Superior temporal gyrus (tissue), 1 donor: ENCODE measurements around the gene RAB31.

Experiments used
- DNase-seq: peaks from one replicate; pipeline ENCODE4 v3.0.0-alpha.2; 2016; ENCODE audit errors: extremely low spot score

RAB31 gene

DNA sequence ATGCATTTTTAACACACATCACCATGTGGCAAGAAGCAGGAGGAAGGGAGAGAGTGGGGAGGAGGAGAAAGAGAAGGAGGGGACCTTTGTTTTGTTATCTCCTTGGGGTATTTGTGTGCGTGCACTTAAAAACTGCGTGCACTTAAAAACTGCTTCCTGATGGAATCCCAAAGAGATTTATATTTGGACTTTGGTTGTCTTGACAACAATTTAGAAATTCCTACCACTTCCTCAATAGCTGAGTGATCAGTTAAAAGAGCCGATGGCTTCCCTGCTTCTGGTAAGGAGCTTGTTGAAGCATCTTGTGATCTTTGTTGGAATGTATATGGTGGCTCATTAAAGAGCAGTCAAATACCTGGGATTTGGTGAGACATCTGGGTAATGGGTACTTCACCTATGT is 4.5 kb downstream of the RAB31 start:
- no peak for DNase-seq

DNA sequence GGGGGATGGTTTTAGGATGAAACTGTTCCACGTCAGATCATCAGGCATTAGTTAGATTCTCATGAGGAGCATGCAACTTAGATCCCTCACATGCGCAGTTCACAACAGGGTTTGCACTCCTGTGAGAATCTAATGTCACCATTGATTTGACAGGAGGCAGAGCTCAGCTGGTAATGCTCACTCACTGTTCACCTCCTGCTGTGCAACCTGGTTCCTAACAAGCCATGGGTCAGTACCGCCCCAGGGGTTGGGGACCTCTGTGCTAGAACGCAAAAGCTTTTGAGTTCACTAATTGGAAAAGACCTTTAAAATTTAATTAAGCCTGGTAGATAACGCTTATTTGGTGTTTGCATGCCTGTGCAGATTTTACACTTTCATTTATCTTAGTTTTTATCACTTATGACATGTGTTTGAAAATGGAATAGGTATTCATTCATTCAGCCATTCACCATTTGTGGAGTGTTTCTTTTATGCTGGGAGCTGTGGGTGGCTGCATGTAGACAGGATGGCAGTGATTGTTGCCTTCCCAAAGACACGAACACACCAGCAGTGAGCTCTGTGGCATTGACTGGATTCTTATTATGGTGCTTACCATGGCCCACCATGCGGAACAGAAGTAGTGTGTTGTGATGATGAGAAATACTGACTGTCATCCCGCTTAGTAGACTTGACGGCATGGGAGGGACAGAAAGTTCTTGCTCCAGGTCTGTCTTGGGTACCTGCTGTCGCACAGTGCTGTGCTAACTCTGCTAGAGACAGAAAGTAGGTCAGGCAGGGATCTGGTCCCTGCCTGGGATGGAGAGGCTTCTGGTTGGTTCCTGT is 6.4 kb downstream of the RAB31 start:
- DNase-seq, result no peak

DNA sequence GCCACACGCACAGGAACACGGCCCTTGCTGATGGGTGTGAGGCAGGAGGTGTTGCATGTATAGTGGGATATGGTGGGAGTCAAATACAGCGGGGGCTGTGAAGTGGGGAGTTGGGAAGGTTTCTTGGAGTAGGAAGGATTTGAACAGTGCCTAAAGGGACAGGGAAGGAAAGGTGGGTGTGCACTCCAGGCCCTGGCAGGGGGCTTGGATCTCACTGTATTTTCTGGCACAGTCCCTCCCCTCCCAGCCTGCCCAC is 6.9 kb downstream of the RAB31 start:
- DNase-seq, result no peak

DNA sequence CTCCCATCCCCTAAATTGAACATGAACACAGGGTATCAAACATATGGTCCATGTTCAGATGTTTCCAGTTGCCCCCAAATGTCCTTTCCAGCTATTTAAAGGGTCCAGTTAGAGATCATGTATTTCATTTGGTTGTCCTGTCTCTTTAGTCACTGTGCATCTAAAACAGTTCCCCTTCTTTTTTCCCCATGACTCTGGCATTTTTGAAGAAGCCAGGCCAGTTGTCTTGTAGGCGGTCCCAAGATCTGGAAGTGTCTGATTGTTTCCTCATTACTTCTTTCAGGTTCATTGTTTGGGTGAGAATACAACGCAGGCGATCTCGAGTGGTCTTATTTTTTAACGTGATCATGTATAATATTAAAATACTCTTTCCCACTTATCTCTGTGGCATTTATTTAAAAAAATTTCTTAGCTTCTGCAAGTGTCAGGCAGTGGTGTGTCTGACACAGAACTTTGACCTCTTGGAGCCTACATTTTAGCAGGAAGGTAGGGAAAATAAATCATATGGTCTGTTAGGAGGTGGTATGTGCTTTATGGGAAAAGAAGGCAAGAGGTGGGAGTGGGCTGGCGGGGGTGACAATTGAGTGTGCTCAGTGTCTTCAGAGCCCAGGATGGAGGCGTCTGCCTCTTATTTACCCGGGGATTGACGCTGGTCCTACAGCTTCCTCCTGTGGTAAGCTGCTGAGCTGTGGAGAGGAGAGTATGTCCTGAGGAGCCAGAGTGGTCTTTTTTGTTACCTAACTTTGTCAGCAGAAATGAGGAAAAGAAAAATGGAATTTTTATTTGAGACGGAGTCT is 8.1 kb downstream of the RAB31 start:
- no peak for DNase-seq

DNA sequence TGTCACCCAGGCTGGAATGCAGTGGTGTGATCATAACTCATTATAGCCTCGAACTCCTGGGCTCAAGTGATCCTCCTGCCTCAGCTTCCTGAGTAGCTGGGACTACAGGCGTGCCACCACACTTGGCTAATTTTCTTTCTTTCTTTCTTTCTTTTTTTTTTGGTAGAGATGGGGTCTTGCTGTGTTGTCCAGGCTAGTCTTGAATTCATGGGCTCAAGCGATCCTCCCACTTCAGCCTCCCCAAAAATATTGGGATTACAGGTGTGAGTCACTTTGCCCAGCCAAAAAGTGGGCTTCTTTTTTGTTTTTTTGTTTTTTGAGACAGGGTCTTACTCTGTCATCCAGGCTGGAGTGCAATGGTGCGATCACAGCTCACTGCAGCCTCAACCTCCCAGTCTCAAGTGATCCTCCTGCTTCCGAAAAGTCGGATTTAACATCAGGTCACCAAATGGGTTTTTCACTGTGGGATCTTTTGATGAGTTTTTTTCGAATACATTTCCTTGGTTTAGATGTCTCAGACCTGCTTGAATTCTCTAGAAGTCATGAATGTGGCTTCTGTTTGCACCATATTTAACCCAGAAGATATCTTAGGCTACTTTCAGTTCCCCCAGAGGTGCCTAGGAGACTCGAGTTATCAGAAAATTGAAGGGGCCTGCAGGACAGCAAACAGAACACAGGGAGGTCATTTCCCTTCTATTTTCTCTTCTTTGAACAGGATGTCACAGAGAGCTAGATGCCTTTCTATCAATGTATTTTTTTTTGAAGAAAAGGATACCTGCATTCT is 8.9 kb downstream of the RAB31 start:
- DNase-seq, result no peak

DNA sequence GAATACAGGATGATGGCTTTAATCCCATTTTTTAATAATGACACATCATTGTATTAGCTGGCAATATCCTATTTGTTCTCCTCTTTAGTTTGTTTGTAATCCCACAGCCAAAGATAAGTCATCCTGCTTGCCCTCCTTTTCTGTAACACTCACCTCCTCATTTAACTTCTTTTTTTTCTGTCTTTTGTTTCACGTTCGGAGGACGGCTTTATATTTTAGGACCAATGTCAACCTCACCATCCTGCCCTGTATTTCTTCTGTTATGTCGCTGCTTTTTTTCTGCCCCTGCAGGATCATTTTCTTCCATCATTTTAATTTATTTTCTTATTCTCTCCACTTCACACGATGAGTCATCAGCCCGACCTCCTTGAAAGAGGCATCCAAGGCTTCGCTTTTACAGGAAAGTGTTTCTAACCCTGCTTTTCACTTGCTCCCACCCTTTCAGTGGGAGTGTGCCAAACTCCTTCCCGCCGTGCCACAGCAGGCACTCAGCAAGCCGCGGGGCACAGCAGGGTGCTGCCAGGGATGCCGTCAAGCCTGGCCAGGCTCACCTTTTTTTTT is 11.4 kb downstream of the RAB31 start:
- no peak for DNase-seq

DNA sequence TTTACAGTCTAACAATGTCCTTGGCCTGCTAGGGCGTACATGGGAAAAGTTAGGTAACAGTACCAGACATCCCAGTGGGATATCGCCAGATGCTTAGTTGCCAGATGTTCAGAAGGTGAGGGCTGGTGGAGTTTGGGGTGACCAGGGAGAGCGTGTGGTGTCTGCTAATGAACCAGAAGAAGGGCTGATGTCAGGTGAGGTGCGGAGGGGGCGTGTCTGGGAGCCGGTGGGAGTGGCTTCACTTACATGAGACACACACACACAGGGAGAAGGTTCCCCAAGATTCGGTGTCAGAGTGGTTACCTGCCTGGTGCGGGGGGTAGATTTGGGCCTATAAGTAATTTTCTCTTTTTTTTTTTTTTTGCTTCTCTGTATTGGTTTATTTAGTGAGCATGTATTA is 12.2 kb downstream of the RAB31 start:
- DNase-seq, result no peak

DNA sequence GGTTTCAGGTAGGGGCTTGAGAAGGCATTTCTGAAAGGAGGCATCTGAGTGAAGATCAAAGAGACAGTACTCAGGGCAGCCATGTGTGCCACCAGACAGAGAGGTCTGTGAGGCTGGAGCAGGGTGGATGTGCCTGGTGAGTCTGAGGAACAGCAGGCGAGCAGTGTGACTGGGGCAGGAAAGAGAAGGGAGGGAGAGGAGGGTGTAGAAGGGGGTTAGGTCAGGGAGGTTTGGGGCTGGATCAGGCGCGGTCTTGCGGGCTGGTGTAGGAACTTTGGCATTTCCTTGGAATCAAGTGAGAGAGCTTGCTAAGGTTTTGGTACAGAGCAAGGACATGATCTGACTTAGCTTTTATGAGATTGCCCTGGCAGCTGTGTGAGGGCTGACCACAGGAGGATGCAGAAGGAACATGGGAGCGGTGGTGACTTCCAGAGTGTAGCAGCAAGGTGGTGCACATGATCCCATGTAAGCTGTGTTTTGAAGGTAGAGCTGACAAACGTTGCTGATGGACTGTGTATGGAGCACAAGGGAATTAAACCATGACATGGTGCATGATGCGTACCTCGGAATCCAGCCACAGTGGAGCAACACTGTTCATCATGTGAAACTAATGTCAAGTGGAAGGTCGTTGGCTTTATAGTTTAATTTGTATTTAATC is 13.9 kb downstream of the RAB31 start:
- no peak for DNase-seq

DNA sequence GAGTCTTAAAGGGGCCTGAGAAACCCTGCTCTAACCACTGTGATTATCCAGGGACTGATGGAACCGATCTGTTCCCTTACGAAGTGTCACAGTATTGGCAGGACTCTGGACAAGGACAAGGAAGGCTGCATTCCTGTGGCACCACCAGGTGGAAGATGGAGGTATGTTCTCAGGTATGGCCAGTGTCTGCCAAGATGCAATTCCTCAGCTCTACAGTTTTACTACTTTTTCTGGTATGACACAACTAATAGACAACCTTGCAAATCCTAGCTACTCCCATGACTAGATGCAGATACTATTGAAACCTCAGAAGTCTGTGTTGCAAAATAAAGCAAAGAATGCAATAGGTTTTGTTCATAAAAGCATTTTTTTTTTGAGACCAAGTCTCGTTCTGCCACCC is 14.6 kb downstream of the RAB31 start:
- no peak for DNase-seq

DNA sequence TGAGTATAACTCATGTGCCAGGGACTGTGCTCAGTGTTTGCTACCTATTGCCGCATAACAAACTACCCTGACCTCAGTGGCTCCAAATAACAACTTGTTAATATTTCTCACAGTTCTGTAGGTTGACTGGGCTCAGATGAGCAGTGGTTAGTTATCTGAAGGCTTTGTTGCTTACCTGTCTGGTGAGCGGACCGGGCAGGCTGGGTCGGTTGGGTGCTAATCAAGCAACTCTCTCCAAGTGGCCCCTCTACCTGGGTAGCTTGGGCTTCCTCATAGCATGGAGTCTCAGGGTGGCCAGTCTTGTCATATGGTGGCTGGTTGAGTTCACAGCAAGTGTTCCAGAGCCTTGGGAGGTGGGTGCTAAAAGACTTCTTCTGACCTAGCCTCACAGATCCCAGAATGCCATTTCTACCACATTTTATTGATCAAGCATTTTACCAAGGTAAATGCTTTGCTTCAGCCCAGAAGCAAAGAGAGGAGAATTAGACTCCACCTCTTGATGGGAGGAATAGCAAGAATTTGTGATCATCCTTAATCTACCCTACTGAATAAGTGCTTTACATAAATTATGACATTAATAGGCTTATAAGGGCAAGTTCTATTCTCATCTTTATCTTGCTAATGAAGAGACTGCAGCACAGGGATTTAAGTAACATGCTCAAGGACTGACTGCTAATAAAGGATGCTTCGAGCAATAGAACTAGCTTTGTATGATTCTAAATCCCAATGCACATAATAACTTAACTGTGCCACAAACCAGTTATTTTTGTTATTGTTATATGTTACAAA is 16.9 kb downstream of the RAB31 start:
- DNase-seq, result no peak

DNA sequence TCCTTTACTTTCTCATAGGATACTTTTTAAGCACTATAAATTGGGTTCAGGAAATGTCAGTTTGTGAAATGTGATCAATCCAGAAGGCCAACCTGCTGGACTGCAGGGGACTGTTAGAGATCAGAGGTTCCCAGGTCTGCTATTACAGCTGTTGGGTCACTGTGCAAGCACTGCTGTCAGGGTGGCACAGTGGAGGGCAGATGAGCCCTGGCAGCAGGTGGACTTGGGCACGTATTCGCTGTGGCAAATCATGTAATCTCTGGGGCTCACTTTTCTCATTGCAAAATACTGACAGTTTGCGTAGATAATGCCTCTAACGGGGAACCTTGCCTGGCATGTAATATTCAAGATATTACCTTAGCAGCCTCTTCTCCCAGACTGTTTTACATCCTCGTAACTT is 18.1 kb downstream of the RAB31 start:
- DNase-seq, result no peak

DNA sequence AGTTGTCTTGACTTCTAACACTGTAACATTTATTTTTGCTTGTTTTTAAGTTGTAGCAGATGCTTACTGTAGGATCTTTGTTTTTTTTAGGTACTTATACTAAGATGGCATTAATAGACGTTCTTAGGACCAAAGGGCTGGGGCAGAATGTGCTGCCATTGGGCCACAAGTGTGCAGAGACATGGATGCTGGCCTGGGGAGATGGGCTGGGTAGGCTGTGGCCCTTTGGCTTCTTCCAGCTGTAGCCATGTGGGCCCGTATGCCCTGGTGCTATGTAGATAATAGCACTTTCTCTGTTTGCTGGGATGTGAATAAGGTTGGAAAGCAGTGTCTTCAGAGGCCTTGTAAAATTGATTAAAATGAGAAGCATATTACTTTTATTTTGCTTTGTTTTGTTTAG is 18.8 kb downstream of the RAB31 start:
- DNase-seq, result no peak

DNA sequence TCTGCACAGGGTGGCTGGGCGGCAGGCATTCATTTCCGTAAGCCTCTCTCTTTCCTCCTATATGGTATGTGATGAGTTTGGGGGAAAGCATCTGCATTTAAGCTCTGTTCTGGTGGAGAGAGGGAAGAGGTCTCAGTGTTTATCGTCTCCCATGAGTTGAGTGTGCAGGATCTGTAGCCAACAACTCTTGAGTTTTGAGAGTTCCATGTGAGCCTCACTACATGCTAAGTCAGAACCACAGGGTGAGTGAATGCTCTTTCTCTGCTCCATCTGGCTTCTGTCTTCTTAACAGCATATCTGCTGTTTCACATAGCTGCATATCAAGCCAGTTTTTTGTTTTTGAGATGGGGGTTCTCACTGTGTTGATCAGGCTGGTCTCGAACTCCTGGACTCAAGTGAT is 22.7 kb downstream of the RAB31 start:
- DNase-seq, result no peak

DNA sequence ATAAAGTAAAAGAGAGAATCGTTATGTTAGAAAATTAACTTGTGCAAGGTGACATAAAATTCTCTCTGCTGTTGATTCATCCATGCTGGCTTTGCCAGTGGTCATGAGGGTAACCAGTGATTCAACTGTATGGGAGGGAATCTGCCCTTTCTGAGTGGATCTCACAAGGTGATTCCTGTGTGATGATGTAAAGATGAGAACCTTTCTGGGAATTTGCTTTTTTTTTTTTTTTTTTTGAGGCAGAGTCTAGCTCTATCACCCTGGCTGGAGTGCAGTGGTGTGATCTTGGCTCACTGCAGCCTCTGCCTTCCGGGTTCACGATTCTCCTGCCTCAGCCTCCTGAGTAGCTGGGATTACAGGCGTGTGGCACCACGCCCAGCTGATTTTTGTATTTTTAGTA is 23.3 kb downstream of the RAB31 start:
- no peak for DNase-seq

DNA sequence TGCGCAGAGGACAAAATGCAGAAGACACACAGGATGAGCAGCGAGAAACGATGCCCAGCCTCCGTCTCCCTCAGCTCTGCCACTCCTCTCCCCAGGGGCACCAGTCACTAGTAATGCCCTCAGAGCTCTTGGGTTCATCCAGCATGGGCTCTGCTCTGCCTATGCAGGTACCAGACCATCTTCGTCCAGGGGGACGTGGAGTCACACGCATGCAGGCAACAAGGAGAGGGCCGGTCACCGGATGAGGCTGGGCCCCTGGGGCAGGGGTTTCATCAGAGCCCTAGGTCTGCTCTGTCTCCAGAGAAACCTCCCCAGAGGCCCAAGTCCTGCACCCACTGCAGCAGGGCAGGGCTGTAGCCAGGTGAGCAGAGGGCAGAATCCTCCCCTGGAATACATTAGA is 23.9 kb downstream of the RAB31 start:
- DNase-seq, result no peak

DNA sequence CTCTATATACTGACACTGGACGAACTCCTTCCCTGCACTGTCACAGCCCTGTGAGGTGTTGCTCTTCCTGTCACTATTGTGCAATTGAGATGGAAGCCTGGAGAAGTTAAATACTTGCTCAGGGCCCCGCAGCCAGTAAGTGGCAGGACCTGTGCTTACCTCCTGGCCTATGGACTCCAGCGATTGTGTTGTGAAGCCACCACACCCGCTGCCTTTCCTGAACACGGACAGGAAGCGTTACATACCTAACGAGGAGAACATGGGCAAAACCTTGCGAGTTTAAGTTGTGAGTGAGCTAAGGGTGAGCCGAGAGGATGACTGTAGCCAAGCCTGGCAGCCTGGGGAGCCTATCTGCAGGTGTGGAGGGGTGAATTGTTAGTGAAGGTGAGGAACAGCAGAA is 26.1 kb downstream of the RAB31 start:
- DNase-seq, result no peak

DNA sequence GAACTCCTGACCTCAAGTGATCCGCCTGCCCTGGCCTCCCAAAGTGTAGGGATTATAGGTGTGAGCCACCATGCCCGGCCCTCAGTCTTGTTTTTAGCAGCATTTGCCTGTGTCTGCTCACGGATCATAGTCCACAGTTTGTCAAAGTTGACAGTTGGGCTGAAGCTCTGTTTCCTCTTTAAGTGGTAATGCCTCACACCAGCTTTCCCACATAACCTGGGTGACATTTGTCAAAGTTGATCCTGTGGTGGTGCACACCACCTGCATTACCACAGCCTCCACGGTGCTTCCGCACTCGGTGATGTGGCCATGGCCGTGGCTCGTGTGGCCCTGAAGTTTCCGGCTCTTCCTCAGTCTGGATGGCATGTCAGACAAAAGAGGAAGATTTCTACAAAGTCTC is 27.1 kb downstream of the RAB31 start:
- DNase-seq, result no peak

DNA sequence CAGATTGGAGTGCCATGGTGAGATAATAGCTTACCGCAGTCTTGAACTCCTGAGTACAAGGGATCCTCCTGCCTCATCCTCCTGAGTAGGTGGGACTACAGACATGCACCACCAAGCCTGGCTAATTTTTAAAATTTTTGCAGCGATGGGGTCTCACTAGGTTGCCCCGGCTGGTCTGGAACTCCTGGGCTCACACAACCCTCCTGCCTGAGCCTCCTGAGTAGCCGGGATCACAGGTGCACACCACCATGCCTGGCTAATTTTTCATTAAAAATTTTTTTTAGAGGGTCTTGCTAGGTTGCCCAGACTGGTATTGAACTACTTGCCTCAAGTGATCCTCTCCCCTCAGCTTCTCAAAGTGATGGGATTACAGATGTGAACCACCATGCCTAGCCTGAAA is 27.8 kb downstream of the RAB31 start:
- DNase-seq, result no peak

DNA sequence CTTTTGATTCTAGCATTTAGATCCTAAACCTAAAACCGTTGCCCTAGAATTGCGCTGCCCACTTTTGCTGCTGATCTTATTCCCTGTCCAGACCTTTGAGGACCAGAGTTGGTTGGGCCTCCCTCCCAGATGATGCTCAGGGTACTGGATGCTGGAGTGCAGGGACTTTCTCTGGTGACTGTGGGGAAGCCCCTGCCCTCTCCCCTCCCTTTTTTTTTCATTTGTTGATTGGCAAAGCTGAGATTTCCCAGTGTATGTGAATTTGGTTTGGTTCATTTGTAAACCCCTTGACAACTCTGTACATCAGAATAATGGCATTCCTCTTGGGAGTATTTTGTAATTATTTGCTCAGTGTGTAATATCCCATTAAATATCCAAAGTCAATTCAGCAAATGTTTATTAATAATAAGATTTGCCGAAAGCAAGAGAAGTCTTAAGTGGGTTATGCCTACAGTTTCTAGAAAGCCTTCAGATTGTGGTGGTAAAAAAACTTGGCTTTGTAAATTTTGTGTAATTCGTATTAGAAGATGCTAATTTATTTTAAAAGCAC is 28.3 kb downstream of the RAB31 start:
- DNase-seq, result no peak

DNA sequence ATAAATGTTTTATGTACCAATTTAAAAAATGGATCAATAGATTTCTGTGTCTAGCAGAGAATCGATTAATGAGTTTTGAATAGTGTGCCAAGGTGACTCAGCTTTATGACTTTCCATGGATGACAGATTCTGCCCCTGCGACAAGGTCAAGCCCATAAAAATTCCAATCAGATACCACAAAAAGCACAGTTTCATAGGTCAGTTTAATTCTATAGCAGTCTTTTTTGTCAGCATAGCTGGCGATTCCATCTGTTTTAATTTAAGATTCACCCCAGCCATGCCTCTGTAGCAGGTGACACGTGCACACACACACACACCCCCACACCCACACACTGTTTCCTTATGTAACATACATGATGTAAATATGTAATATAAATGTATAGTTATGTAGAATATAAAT is 28.9 kb downstream of the RAB31 start:
- no peak for DNase-seq
